Stimulated activated naive CD4-positive, alpha-beta T cell treated with Interleukin-2 at 50 U/mL for 16 hours (primary cell): Measurements from ENCODE around the gene NPY2R.

Source experiments
- DNase-seq: peaks from one replicate; lab custom pipeline; 2025; lab: John Stamatoyannopoulos, UW

The NPY2R gene

DNA sequence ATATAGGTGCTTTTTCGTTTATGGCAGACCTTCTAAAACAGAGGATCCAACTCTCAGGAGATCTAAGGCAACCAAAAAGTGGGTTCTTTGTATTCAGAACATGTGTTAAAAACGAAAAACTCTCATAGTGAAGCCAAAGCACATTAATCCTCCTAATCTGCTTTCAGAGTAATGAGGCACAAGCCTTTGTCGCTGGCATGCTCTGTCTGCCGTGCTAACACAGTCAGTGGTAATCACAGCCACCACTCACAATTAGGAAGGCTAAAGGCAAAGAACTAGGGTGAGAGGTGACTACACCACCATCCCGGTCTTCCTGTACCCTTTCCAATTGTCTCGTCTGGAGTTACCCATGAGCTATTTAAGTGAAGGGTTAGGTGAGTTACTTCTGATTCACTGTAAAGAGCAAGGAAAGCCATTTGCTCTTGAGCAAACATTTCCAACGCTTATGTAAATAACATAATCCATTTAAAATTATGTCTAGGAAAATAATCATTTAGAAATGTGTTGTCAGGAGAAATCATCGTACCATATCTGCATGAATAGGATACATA lies 40.7 kb downstream of the NPY2R start:
- DNase-seq: no peak

DNA sequence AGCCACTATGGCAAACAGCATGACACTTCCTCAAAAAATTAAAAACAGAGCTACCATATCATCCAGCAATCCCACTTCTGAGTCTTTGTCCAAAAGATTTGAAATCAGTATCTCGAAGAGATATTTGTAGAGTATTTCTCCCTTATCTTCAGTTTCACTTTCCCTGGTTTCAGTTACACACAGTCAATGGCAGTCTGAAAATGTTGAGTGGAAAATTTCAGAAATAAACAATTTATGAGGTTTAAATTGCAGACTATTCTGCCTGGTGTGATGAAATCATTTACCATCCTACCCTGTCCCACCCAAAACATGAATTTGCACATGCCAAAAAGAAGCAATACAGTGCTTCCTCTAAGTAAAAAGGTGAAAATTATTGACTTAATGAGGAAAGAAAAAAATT lies 43.9 kb downstream of the NPY2R start:
- DNase-seq: no peak

DNA sequence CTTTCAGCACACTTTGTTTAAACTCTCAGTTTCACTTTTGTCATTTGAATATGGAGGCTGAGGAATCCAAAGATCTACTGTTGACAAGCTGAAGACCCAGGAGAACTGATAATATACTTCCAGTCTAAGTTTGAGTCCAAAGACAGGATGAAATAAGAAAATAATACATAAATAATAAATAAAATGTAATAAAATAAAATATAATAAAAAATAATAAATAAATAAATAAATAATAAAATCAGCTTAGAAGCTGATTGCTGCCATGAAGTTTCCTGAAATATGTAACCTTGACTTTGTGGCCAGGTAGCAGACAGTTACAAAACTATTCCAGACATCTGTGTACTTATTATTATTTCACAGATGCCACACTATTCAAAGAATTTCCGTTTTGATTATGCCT lies 55.0 kb downstream of the NPY2R start:
- DNase-seq: no peak

DNA sequence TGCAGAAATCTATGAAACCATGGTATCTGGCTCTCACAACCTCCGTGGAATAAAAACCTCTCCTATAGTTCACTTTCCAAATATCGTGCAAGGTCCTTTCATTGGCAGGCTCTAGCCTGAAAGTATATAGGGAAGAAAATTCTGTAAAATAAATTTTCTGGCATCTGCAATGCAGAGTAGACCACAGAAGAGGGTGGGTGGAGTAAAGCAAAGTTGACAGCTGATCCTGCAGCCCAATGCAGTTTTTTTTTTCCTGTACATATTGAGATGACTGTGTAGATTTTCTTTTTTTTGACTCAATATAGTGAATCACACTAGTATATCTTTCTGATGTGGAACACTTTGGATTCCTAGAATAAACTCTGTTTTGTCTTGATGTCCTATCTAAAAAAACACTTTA lies 56.7 kb downstream of the NPY2R start:
- DNase-seq: no peak
